Eye (tissue), 1 donor: ENCODE data around the gene TXK.

Experiments
- DNase-seq: peaks from one replicate; pipeline ENCODE4 v3.0.0-alpha.2; 2015

Gene TXK

GRCh38 chr4:48133669-48134068, 381 bp downstream of the TXK start:
- no peak for DNase-seq

- DNase-seq = peak; percentile 12
Observed at GRCh38 chr4:48131736-48132135, 2.3 kb downstream of the TXK start.

GRCh38 chr4:48130100-48130499, 4.0 kb downstream of the TXK start:
- DNase-seq = no peak

GRCh38 chr4:48129307-48130014, 4.6 kb downstream of the TXK start:
- no peak for DNase-seq

GRCh38 chr4:48127682-48128404, 6.2 kb downstream of the TXK start:
- DNase-seq = peak; percentile 74

- no peak for DNase-seq
Observed at GRCh38 chr4:48127231-48127630, 6.8 kb downstream of the TXK start.

GRCh38 chr4:48126621-48127020, 7.4 kb downstream of the TXK start:
- no peak for DNase-seq

GRCh38 chr4:48124870-48125269, 9.2 kb downstream of the TXK start:
- no peak for DNase-seq

GRCh38 chr4:48122756-48123155, 11.3 kb downstream of the TXK start:
- DNase-seq = no peak

- DNase-seq = no peak
Observed at GRCh38 chr4:48121180-48121579, 12.9 kb downstream of the TXK start.

GRCh38 chr4:48120132-48120531, 13.9 kb downstream of the TXK start:
- no peak for DNase-seq

- no peak for DNase-seq
Observed at GRCh38 chr4:48119646-48120045, 14.4 kb downstream of the TXK start.

- DNase-seq = no peak
Observed at GRCh38 chr4:48118081-48118480, 16.0 kb downstream of the TXK start.

- DNase-seq = no peak
Observed at GRCh38 chr4:48116582-48116981, 17.5 kb downstream of the TXK start.

GRCh38 chr4:48114412-48114811, 19.6 kb downstream of the TXK start:
- DNase-seq = no peak

- DNase-seq = no peak
Observed at GRCh38 chr4:48112017-48112667, 21.9 kb downstream of the TXK start.

- no peak for DNase-seq
Observed at GRCh38 chr4:48110452-48110978, 23.5 kb downstream of the TXK start.

- peak; percentile 19 for DNase-seq
Observed at GRCh38 chr4:48109413-48110263, 24.4 kb downstream of the TXK start.

- DNase-seq = no peak
Observed at GRCh38 chr4:48108309-48109073, 25.6 kb downstream of the TXK start.

GRCh38 chr4:48105230-48105629, 28.8 kb downstream of the TXK start:
- no peak for DNase-seq

GRCh38 chr4:48103483-48104139, 30.4 kb downstream of the TXK start:
- no peak for DNase-seq
